Nephron (organoid): Measurements from ENCODE around the gene TPM1.

Experiments used
- H3K27ac Mint-ChIP-seq, 3 experiments: 2 replicates each; pipeline ENCODE4 v1.8.0; 2020; ENCODE audit warnings: mixed read lengths in 3 of 3, mild to moderate bottlenecking in 2 of 3, moderate library complexity in 1 of 3
- H3K27me3 Mint-ChIP-seq: 2 replicates; pipeline ENCODE4 v1.8.0; 2021; ENCODE audit warnings: low read depth, mild to moderate bottlenecking, moderate library complexity, mixed read lengths
- H3K36me3 Mint-ChIP-seq: 2 replicates; pipeline ENCODE4 v1.8.0; 2020; ENCODE audit warnings: low read depth, mixed read lengths
- H3K4me1 Mint-ChIP-seq: 2 replicates; pipeline ENCODE4 v1.8.0; 2020; ENCODE audit warnings: mixed read lengths
- H3K4me3 Mint-ChIP-seq, 3 experiments: 2 replicates each; pipeline ENCODE4 v1.8.0; 2020; ENCODE audit warnings: mild to moderate bottlenecking in 3 of 3, mixed read lengths in 3 of 3, moderate library complexity in 2 of 3
- H3K9me3 Mint-ChIP-seq: 2 replicates; pipeline ENCODE4 v1.8.0; 2020; ENCODE audit warnings: mixed read lengths
- TF ChIP-seq, protein P1 (sequence below), 3 experiments: fragments of 200-600 bp; sonication (generic); IDR thresholded peaks; one replicate each; pipeline ENCODE4 v1.5.0; 2021; ENCODE audit warnings: antibody characterized with exemption in 3 of 3; ENCODE audit not compliant: unreplicated experiment in 3 of 3

The TPM1 gene

DNA sequence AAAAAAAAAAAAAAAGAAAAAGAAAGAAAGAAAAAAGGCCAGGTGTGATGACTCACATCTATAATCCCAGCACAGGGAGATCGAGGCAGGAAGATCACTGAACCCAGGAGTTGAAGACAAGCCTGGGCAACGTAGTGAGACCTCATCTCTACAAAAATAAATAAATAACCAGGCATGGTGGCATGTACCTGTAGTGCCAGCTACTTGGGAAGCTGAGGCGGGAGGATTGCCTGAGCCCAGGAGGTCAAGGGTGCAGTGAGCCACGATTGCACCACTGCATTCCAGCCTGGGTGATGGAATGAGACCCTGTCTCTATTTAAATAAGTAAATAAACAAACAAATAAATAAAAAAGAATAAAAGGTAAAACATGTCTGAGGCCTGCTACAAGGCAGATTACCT is 39.8 kb downstream of the TPM1 start:
- Mint-ChIP-seq H3K36me3 (no peaks in the 10 kb centered on the region), H3K9me3 (no peaks in the 10 kb centered on the region), H3K4me3 (no peak overlapping the region), H3K27me3 (peaks cover 12% of the 10 kb centered on the region), H3K4me1 (peaks cover 45% of the 10 kb centered on the region), H3K27ac (peak overlapping the region in 1 of 3 experiments; percentile 44)
- TF ChIP-seq, protein P1, sequence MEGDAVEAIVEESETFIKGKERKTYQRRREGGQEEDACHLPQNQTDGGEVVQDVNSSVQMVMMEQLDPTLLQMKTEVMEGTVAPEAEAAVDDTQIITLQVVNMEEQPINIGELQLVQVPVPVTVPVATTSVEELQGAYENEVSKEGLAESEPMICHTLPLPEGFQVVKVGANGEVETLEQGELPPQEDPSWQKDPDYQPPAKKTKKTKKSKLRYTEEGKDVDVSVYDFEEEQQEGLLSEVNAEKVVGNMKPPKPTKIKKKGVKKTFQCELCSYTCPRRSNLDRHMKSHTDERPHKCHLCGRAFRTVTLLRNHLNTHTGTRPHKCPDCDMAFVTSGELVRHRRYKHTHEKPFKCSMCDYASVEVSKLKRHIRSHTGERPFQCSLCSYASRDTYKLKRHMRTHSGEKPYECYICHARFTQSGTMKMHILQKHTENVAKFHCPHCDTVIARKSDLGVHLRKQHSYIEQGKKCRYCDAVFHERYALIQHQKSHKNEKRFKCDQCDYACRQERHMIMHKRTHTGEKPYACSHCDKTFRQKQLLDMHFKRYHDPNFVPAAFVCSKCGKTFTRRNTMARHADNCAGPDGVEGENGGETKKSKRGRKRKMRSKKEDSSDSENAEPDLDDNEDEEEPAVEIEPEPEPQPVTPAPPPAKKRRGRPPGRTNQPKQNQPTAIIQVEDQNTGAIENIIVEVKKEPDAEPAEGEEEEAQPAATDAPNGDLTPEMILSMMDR (IDR thresholded peaks at IDR 0.05; ENCODE audit: unreplicated experiment in 3 of 3): no peak

DNA sequence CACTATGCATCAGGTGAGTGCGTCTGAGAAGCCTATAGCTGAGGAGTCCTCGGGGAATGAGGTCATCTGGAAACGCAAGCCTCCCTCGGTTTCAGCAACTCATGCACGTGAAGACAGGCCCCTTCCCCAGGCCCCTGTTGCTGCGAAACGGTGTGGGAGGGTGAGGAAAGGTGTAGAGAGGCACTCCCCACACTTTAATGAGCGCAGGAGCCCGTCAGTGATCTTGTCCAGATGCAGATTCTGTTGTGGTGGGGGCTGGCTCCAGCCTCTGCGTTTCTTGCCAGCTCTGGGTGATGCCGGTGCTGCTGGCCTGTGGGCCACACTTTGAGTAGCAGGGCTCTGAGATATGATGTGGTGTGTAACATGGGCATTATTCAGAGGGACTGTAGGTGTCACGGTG is 40.5 kb downstream of the TPM1 start:
- H3K4me3 Mint-ChIP-seq: no peak overlapping the region
- H3K27me3 Mint-ChIP-seq: peaks cover 12% of the 10 kb centered on the region
- peak overlapping the region in 2 of 3 experiments; percentile 56 to 78 for H3K27ac Mint-ChIP-seq
- H3K36me3 Mint-ChIP-seq: no peaks in the 10 kb centered on the region
- H3K9me3 Mint-ChIP-seq: no peaks in the 10 kb centered on the region
- H3K4me1 Mint-ChIP-seq: peaks cover 38% of the 10 kb centered on the region
- TF ChIP-seq, protein P1 (IDR thresholded peaks at IDR 0.05; ENCODE audit: unreplicated experiment in 3 of 3): no peak

DNA sequence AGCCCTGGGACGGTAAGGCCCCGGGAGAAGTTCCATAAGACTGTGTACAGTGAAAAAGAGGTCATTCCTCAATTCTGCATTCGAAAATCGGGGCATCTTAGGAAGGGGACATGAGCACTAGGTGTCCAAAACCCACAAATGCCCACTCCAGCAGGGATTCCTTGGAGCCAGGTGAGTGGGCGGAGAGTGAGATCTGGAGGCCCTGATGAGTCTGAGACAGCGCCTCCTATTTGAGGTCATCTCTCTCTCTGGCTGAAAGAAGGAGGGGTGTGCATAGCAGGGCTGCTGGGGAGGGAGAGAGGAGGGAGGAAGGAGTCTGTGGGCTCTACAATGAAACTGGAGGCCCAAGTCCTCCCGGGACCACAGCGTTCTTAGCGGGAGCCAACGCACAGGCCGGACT is 41.0 kb downstream of the TPM1 start:
- peaks cover 12% of the 10 kb centered on the region for H3K27me3 Mint-ChIP-seq
- TF ChIP-seq, protein P1 (IDR thresholded peaks at IDR 0.05; ENCODE audit: unreplicated experiment in 3 of 3): no peak
- peaks cover 34% of the 10 kb centered on the region for H3K4me1 Mint-ChIP-seq
- no peaks in the 10 kb centered on the region for H3K36me3 Mint-ChIP-seq
- H3K27ac Mint-ChIP-seq: peak overlapping the region in 1 of 3 experiments; percentile 78
- no peak overlapping the region for H3K4me3 Mint-ChIP-seq
- no peaks in the 10 kb centered on the region for H3K9me3 Mint-ChIP-seq

DNA sequence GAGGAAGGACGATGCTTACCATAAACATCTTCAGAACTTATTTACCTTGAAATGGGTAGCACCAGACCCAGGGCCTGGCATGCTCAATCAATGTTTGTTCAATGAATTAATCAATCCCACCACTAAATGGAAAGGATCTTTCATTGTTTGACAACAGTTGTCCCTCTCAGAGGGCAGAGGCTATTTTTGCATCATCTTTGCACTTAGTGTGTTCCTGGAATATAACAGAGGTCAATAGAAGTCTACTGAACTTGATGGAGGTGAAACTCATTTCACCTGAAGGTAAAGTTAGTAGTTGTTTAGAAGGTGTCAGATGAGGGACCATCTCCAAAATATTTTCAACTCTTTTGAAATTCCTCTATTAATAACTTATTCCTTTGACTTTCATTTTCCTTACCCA is 42.3 kb downstream of the TPM1 start:
- Mint-ChIP-seq H3K4me1 (peaks cover 38% of the 10 kb centered on the region), H3K36me3 (no peaks in the 10 kb centered on the region), H3K27me3 (peaks cover 14% of the 10 kb centered on the region), H3K9me3 (no peaks in the 10 kb centered on the region), H3K27ac (no peak overlapping the region), H3K4me3 (no peak overlapping the region)
- TF ChIP-seq, protein P1 (IDR thresholded peaks at IDR 0.05; ENCODE audit: unreplicated experiment in 3 of 3): no peak

DNA sequence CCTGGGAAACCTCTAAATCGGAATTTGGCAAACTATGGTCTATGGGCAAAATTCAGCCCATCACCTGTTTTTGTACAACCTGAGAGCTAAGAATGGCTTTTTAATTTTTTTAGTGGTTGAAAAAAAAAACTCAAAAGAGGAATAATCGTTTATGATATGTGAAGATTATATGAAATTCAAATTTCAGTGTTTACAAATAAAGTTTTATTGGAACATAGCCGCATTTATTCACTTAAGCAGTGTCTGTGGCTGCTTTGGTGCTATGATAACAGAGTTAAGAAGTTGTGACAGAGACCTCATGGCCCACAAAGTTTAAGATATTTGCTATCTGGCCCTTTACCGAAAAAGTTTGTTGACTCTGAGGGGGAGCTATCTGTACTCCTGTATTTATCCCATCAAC is 42.7 kb downstream of the TPM1 start:
- TF ChIP-seq, protein P1 (IDR thresholded peaks at IDR 0.05; ENCODE audit: unreplicated experiment in 3 of 3): no peak
- Mint-ChIP-seq H3K27ac (no peak overlapping the region), H3K27me3 (peaks cover 14% of the 10 kb centered on the region), H3K9me3 (no peaks in the 10 kb centered on the region), H3K36me3 (no peaks in the 10 kb centered on the region), H3K4me3 (no peak overlapping the region), H3K4me1 (peaks cover 39% of the 10 kb centered on the region)

DNA sequence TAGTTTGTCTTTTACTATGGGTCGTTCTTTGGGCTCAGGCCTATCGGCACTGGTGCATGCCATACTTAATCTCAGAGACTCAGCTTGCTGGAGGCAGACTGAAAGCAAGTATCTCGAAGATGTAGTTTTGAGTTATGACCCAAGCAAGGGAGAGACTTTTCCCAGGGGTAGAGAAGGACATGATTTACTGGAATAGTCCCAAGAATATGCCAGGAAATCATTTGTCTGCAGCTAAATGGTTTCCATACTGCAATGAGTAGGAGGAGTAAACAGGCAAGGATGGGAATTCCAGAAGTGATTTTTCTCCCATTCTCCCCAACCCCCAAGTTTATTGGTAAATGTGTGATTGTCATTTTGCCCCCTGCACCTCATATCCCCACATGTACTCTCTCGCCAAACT is 43.7 kb downstream of the TPM1 start:
- peaks cover 11% of the 10 kb centered on the region for H3K27me3 Mint-ChIP-seq
- no peaks in the 10 kb centered on the region for H3K9me3 Mint-ChIP-seq
- TF ChIP-seq, protein P1 (IDR thresholded peaks at IDR 0.05; ENCODE audit: unreplicated experiment in 3 of 3): no peak
- H3K36me3 Mint-ChIP-seq: no peaks in the 10 kb centered on the region
- H3K4me3 Mint-ChIP-seq: no peak overlapping the region
- H3K4me1 Mint-ChIP-seq: peaks cover 33% of the 10 kb centered on the region
- peak overlapping the region; percentile 80 to 96 (median 96) for H3K27ac Mint-ChIP-seq
